Measurements from ENCODE around the gene ARVCF.

ARVCF gene

DNA sequence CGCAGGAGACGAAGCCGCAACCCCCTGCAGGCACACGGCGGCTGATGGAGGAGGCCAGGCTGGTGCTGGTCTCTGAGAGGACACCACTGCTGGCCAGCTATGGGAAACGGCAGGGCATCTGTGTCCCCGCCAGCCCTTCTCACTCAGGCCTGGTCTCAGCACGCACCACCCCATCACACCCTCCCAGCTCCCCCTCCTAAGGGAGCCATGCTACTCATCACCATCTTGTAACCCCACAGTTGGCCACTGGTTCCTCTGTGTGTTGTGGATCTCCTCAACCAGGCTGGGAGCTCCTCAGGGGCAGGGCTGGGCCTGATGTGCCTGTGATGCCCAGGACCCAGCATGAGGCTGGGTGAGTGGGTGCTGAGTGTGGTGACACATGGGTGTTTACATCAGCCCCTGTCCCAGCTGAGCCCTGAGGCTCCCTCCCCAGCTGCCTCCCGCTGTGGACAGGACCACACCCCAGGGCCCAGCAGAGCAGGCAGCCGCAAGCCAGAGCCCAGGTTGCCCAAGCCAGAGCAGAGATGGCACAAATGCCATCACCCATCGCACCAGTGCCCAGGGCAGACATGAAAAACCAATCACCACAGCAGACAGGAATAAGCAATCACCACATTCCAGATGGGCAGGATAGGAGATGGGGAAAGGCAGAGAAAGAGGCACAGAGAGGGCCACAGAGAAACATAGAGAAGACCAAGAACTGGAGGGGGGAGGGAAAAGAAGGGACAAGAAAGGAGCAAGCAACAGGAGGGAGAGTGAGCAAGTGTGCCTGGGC, 8.2 kb downstream of the ARVCF start:
- TF ChIP-seq, protein P1, sequence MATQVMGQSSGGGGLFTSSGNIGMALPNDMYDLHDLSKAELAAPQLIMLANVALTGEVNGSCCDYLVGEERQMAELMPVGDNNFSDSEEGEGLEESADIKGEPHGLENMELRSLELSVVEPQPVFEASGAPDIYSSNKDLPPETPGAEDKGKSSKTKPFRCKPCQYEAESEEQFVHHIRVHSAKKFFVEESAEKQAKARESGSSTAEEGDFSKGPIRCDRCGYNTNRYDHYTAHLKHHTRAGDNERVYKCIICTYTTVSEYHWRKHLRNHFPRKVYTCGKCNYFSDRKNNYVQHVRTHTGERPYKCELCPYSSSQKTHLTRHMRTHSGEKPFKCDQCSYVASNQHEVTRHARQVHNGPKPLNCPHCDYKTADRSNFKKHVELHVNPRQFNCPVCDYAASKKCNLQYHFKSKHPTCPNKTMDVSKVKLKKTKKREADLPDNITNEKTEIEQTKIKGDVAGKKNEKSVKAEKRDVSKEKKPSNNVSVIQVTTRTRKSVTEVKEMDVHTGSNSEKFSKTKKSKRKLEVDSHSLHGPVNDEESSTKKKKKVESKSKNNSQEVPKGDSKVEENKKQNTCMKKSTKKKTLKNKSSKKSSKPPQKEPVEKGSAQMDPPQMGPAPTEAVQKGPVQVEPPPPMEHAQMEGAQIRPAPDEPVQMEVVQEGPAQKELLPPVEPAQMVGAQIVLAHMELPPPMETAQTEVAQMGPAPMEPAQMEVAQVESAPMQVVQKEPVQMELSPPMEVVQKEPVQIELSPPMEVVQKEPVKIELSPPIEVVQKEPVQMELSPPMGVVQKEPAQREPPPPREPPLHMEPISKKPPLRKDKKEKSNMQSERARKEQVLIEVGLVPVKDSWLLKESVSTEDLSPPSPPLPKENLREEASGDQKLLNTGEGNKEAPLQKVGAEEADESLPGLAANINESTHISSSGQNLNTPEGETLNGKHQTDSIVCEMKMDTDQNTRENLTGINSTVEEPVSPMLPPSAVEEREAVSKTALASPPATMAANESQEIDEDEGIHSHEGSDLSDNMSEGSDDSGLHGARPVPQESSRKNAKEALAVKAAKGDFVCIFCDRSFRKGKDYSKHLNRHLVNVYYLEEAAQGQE (IDR thresholded peaks at IDR 0.05; ENCODE audit: insufficient read depth in 1 of 2, low read depth in 2 of 2, low read length in 2 of 2), result no peak
- TF ChIP-seq SIN3A (IDR thresholded peaks at IDR 0.05; ENCODE audit: borderline replicate concordance, insufficient read depth, low read length), result no peak
- no peak for TF ChIP-seq POLR2AphosphoS5 (IDR thresholded peaks at IDR 0.05; ENCODE audit: low read depth, low read length)
- TF ChIP-seq TAF1 (IDR thresholded peaks at IDR 0.05; ENCODE audit: borderline replicate concordance, insufficient read depth, low read length), result no peak
- TF ChIP-seq FOXP2 (optimal IDR thresholded peaks at IDR 0.05; ENCODE audit: borderline replicate concordance, extremely low read depth, extremely low read length, insufficient read depth), result no peak

DNA sequence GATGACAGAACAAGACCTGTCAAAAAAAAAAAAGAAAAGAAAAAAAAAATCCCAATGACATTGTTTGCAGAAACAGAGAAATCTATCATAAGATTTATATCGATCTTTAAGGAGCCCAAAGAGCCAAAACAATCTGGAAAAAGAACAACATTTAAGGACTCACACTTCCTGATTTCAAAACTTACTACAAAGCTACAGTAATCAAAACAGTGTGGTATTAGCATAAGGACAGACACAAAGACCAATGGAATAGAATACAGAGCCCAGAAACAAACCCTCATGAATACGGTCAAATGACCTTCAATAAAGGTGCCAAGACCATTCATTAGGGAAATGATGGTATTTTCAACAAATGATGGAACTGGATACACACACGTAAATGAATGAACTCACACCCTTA, 12.2 kb downstream of the ARVCF start:
- TF ChIP-seq FOXP2 (optimal IDR thresholded peaks at IDR 0.05; ENCODE audit: borderline replicate concordance, extremely low read depth, extremely low read length, insufficient read depth), result no peak
- no peak for TF ChIP-seq SIN3A (IDR thresholded peaks at IDR 0.05; ENCODE audit: borderline replicate concordance, insufficient read depth, low read length)
- TF ChIP-seq, protein P1 (IDR thresholded peaks at IDR 0.05; ENCODE audit: insufficient read depth in 1 of 2, low read depth in 2 of 2, low read length in 2 of 2), result no peak
- no peak for TF ChIP-seq POLR2AphosphoS5 (IDR thresholded peaks at IDR 0.05; ENCODE audit: low read depth, low read length)
- no peak for TF ChIP-seq TAF1 (IDR thresholded peaks at IDR 0.05; ENCODE audit: borderline replicate concordance, insufficient read depth, low read length)

- TF ChIP-seq POLR2AphosphoS5 (IDR thresholded peaks at IDR 0.05; ENCODE audit: low read depth, low read length) (no peak), SIN3A (IDR thresholded peaks at IDR 0.05; ENCODE audit: borderline replicate concordance, insufficient read depth, low read length) (no peak), TAF1 (IDR thresholded peaks at IDR 0.05; ENCODE audit: borderline replicate concordance, insufficient read depth, low read length) (no peak), FOXP2 (optimal IDR thresholded peaks at IDR 0.05; ENCODE audit: borderline replicate concordance, extremely low read depth, extremely low read length, insufficient read depth) (no peak)
- TF ChIP-seq, protein P1 (IDR thresholded peaks at IDR 0.05; ENCODE audit: insufficient read depth in 1 of 2, low read depth in 2 of 2, low read length in 2 of 2), result no peak
Observed at GRCh38 chr22:20003304-20003703, 13.3 kb downstream of the ARVCF start.

DNA sequence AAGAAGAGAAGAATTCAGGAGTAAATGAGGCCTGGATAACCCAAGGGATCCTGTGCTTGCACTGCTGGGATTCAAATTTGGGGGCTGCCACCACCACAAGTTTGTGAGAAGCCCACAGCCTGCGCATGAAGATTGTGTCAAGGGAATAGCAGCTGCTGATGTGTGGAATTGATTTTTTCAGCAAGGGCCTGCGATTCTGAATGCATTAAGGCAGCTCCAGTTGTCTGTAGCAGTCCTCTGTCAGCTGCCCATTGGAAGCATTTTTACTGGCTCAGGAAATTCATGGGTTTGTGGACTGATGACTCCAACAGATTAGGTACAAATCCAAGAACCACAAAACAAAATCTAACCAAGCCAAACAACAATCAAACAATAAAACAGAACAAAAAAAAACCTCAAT, 14.0 kb downstream of the ARVCF start:
- TF ChIP-seq SIN3A (IDR thresholded peaks at IDR 0.05; ENCODE audit: borderline replicate concordance, insufficient read depth, low read length), result no peak
- TF ChIP-seq, protein P1 (IDR thresholded peaks at IDR 0.05; ENCODE audit: insufficient read depth in 1 of 2, low read depth in 2 of 2, low read length in 2 of 2), result no peak
- TF ChIP-seq TAF1 (IDR thresholded peaks at IDR 0.05; ENCODE audit: borderline replicate concordance, insufficient read depth, low read length), result no peak
- no peak for TF ChIP-seq FOXP2 (optimal IDR thresholded peaks at IDR 0.05; ENCODE audit: borderline replicate concordance, extremely low read depth, extremely low read length, insufficient read depth)
- TF ChIP-seq POLR2AphosphoS5 (IDR thresholded peaks at IDR 0.05; ENCODE audit: low read depth, low read length), result no peak

All from PFSK-1 (cell line).